Aorta (tissue), 5 donors: Measurements from ENCODE around the gene ANKRD9. TPM values are rescaled to one million over a fixed set of nuclear protein-coding genes. Genes with fewer than 3 reads are reported as not detected.

Source experiments
- ATAC-seq: fragments of 200-7000 bp; cut with Tn5 transposase; one replicate; pipeline ENCODE4 v1.9.1; 2022; ENCODE audit warnings: moderate library complexity; ENCODE audit not compliant: low FRiP score
- DNase-seq, 2 donors: peaks; one replicate each; pipeline ENCODE4 v3.0.0-alpha.2; 2020
- H3K27ac ChIP-seq, 2 donors: one replicate each; pipeline ENCODE4 v1.5.1; 2013; ENCODE audit warnings: low read length in 2 of 2, mild to moderate bottlenecking in 2 of 2, moderate library complexity in 2 of 2, control low read depth in 1 of 2, inconsistent platforms in 1 of 2, low read depth in 1 of 2
- H3K27me3 ChIP-seq, 2 donors: one replicate each; pipeline ENCODE4 v1.6.1; 2013; ENCODE audit warnings: control low read depth in 1 of 2, low read length in 1 of 2, mild to moderate bottlenecking in 1 of 2, moderate library complexity in 1 of 2; ENCODE audit not compliant: insufficient read depth in 2 of 2, control insufficient read depth in 1 of 2
- H3K36me3 ChIP-seq, 2 donors: one replicate each; pipeline ENCODE4 v1.6.1; 2013; ENCODE audit warnings: control low read depth in 1 of 2, low read length in 1 of 2, mild to moderate bottlenecking in 1 of 2; ENCODE audit not compliant: insufficient read depth in 2 of 2, control insufficient read depth in 1 of 2
- H3K4me1 ChIP-seq, 2 donors: one replicate each; pipeline ENCODE4 v1.6.1; 2013; ENCODE audit warnings: low read length in 2 of 2, control low read depth in 1 of 2, mild to moderate bottlenecking in 1 of 2, moderate library complexity in 1 of 2; ENCODE audit not compliant: insufficient read depth in 2 of 2, control insufficient read depth in 1 of 2
- H3K4me3 ChIP-seq, 2 donors: one replicate each; pipeline ENCODE4 v1.5.1; 2013; ENCODE audit warnings: low read length in 2 of 2, control low read depth in 1 of 2, mild to moderate bottlenecking in 1 of 2
- H3K9me3 ChIP-seq: one replicate; pipeline ENCODE4 v1.6.1; 2013; ENCODE audit warnings: mild to moderate bottlenecking, low read length; ENCODE audit not compliant: control insufficient read depth
- WGBS, 2 donors: extraction: QIAGEN DNeasy Blood & Tissue Kit; methylation state at CpG; one replicate each; pipeline ENCODE4 v1.1.7; 2013; 5-methylcytosine and 5-hydroxymethylcytosine counted together
- intact Hi-C, 2 donors: fragments of 100-400 bp; cut with DNase I; formaldehyde crosslinking; loops; one replicate each; pipeline versions ENCODE4 v1.14.2 to v1.15.0; 2022
- polyA plus RNA-seq, 2 donors: library from polyadenylated mRNA; stranded (reverse); fragments of 200-250 nt; gene quantifications; one replicate each; pipeline ENCODE4 v1.2.3, GENCODE V29; 2013
- total RNA-seq, 2 donors: library from RNA; stranded (reverse); fragmentation: NEBNext Ultra II Directional; extraction: Animal tissue kit (Norgen Biotek cat#: 25700); gene quantifications; one replicate each; pipeline ENCODE4 v1.2.1, GENCODE V29; 2021
- donor health status: healthy with polysubstance abuse.
- donor health status: Bipolar disorder and iron deficiency.
- donor health status: DM: no; HTN: no; CAD: no.
- donor health status: DM: no; HTN: no; CAD: no.
- donor health status: DM: yes; HTN: yes; CAD: no.

ANKRD9 gene
- total and polyA plus RNA-seq, 4 donors = 3.0 to 15.0 (median 9.7) TPM

DNA sequence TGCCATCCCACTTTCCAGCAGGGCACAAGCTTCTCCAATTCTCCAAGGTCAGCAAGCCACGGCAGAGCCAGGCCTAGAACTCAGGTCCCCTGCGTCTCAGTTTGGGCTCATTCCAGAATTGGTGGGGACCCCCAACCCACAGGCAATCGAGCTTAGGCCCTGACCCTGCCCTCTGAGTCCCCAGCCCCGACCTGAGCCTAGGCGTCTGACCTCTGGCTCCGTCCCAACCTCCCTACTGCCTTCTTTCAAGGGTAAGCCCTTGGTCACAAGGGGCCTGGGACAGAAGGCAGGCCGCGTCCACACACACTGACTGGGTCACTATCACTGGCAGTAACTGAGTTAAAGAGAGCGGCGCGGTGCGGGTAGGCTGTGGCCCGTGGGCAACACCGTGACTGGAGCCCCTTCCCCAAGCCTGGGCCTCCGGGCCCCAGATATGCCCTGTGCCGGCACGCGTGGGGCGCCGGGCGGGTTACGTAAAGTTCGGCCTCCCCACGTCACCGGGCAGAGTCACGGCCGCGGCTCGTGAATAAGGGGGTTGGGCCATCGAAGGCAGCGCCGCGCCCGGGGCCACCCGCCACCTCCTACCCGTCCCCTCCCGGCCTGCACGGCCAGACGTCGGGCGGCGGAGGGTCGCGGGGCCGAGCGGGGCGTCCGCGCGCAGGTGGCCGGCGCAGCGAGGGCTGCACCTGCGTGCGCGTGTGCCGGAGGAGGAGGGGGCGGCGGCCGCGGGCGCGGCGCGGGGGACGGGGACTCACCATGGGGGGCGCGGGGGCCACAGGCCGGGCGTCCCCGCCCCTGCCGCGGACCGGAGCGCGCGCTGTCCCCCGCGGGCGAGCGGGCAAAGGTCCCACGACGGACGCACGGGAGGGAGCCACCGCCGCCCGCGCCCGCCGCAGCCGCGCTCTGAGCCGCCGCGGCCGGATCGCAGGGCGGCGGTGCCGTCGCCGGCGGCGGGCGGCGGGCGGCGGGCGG is 516 bp downstream of the ANKRD9 start:
- H3K4me1 ChIP-seq = no peaks in the 10 kb centered on the region
- ATAC-seq = peak; percentile 58
- peak; percentile 75 to 92 for DNase-seq
- intact Hi-C loops = no loop called here
- H3K27ac ChIP-seq = peak overlapping the region in 1 of 2 donors; percentile 7
- H3K9me3 ChIP-seq = no peaks in the 10 kb centered on the region
- WGBS, 2 donors = 4 to 8% methylated on average over 33 to 110 of the region's 110 CpGs
- H3K4me3 ChIP-seq = peak overlapping the region; percentile 56 to 58
- no peaks in the 10 kb centered on the region for H3K36me3 ChIP-seq
- H3K27me3 ChIP-seq = no peaks in the 10 kb centered on the region

DNA sequence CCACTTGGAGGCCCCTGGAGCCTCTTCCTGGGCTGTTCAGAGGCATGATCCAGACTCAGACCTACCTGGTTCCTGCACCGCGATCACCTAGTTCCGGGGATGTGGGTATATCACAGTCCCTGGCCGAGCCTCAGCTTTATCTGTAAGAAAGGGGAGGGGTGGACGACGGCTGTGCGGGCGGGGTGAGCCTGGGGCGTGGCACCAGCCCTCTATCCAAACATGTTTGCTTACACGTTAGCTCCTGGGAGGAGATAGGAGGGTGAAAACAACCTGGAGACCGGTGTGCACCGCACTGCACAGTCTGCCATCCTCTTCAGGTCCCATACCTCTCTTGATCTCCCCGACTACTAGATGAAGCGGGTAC is 1.2 kb downstream of the ANKRD9 start:
- Histone ChIP-seq H3K27ac (peak overlapping the region in 1 of 2 donors; percentile 4), H3K4me3 (no peak overlapping the region), H3K4me1 (no peaks in the 10 kb centered on the region), H3K27me3 (no peaks in the 10 kb centered on the region), H3K36me3 (no peaks in the 10 kb centered on the region), H3K9me3 (no peaks in the 10 kb centered on the region)
- intact Hi-C loops = no loop called here
- WGBS, 2 donors = 88 to 92% methylated on average over 14 of the region's 14 CpGs
- ATAC-seq (no peak), DNase-seq (no peak)

GRCh38 chr14:102507857-102508312 is 1.7 kb downstream of the ANKRD9 start:
- H3K27ac ChIP-seq = no peak overlapping the region
- 90 to 93% methylated on average over 19 to 21 of the region's 21 CpGs for WGBS, 2 donors

GRCh38 chr14:102507081-102507856 is 2.3 kb downstream of the ANKRD9 start:
- intact Hi-C loops = no loop called here
- DNase-seq (no peak), ATAC-seq (no peak)
- H3K36me3 ChIP-seq = no peaks in the 10 kb centered on the region
- no peaks in the 10 kb centered on the region for H3K4me1 ChIP-seq
- no peaks in the 10 kb centered on the region for H3K27me3 ChIP-seq
- H3K27ac ChIP-seq = no peak overlapping the region
- H3K4me3 ChIP-seq = no peak overlapping the region
- H3K9me3 ChIP-seq = no peaks in the 10 kb centered on the region
- WGBS, 2 donors = 83 to 85% methylated on average over 97 to 115 of the region's 115 CpGs

More at GRCh38 chr14:102507857-102508312, 1.7 kb downstream of the ANKRD9 start:
- DNase-seq = no peak
- intact Hi-C loops = no loop called here
- Histone ChIP-seq H3K4me3 (no peak overlapping the region), H3K4me1 (no peaks in the 10 kb centered on the region), H3K36me3 (no peaks in the 10 kb centered on the region), H3K9me3 (no peaks in the 10 kb centered on the region), H3K27me3 (no peaks in the 10 kb centered on the region)
- no peak for ATAC-seq

DNA sequence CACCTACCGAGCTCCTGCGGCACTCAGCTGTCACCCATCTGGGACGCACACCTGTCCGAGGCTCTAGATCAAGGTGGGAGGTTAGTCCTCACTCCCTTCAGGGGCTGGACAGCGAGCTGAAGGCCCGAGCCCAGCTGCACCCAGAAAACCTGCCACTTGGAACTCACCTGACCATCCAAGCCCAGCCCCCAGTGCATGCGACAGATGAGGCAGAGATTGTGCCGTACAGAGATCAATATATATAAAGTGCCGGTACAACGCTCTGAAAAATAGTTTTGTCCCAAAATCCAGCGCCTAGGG is 3.0 kb downstream of the ANKRD9 start:
- Histone ChIP-seq H3K27ac (no peak overlapping the region), H3K4me3 (no peak overlapping the region), H3K9me3 (no peaks in the 10 kb centered on the region), H3K36me3 (no peaks in the 10 kb centered on the region), H3K27me3 (no peaks in the 10 kb centered on the region), H3K4me1 (no peaks in the 10 kb centered on the region)
- DNase-seq = no peak
- intact Hi-C loops = no loop called here
- ATAC-seq = no peak
- 95 to 98% methylated on average over 11 of the region's 11 CpGs for WGBS, 2 donors

- DNase-seq (no peak), ATAC-seq (no peak)
- Histone ChIP-seq H3K4me3 (no peak overlapping the region), H3K27me3 (no peaks in the 10 kb centered on the region), H3K27ac (no peak overlapping the region), H3K4me1 (no peaks in the 10 kb centered on the region), H3K9me3 (no peaks in the 10 kb centered on the region), H3K36me3 (no peaks in the 10 kb centered on the region)
- intact Hi-C loops = no loop called here
- 91 to 93% methylated on average over 19 of the region's 19 CpGs for WGBS, 2 donors
These were observed 3.6 kb downstream of the ANKRD9 start for GRCh38 chr14:102505775-102506625.

DNA sequence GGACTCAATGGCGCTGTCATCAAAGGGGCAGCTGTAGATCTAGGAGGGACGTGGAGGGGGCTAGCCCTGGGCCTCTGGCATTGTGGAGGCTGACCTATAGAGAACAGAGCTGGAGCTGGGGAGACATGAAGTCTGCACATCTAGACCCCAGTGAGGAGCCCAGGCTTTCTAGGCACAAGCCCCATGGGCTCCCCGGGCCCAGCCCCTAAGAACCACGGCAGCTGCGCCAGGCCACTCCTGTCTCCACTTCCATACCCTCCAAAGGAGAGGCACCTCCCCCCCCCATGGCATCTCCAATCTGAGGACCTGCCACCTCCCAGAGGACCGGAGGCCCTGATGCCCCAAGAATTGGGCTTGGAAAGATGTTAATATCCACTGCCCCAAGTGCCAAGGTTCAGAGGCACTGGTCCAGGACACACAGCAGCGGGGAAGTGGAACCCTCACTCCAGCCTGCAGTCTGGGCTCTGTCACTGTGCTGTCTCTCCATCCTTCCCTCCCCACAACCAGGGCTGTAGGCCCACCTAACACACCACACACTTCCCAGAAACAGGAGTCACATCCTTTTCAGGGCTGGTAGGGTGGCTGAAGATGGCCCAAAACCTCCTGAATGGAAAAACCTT is 4.5 kb downstream of the ANKRD9 start:
- WGBS, 2 donors = 76 to 77% methylated on average over 7 of the region's 7 CpGs
- Histone ChIP-seq H3K4me1 (no peaks in the 10 kb centered on the region), H3K36me3 (no peaks in the 10 kb centered on the region), H3K27me3 (no peaks in the 10 kb centered on the region), H3K9me3 (no peaks in the 10 kb centered on the region), H3K27ac (no peak overlapping the region), H3K4me3 (no peak overlapping the region)
- no peak for DNase-seq
- intact Hi-C loops = no loop called here
- no peak for ATAC-seq
